WI38 (cell line): ENCODE data around the gene SLC3A2.
"Not testable (repeated sequence)": the region's sequence is repeated elsewhere in the genome, so short reads cannot be mapped to it uniquely, and the experiment has no call there.

Source experiments
- H3K4me3 ChIP-seq: 2 replicates; pipeline ENCODE4 v1.5.1; 2011; ENCODE audit warnings: low read depth, mild to moderate bottlenecking, control low read depth, low read length
- TF ChIP-seq, protein P1 (sequence below): IDR thresholded peaks from 2 replicates; pipeline ENCODE4 v1.5.1; 2012; ENCODE audit warnings: low read depth, mild to moderate bottlenecking, control low read depth, low read length

SLC3A2 gene

GRCh38 chr11:62930666-62931065 is 50.0 kb downstream of the SLC3A2 start:
- no peak overlapping the region for H3K4me3 ChIP-seq
- TF ChIP-seq, protein P1, sequence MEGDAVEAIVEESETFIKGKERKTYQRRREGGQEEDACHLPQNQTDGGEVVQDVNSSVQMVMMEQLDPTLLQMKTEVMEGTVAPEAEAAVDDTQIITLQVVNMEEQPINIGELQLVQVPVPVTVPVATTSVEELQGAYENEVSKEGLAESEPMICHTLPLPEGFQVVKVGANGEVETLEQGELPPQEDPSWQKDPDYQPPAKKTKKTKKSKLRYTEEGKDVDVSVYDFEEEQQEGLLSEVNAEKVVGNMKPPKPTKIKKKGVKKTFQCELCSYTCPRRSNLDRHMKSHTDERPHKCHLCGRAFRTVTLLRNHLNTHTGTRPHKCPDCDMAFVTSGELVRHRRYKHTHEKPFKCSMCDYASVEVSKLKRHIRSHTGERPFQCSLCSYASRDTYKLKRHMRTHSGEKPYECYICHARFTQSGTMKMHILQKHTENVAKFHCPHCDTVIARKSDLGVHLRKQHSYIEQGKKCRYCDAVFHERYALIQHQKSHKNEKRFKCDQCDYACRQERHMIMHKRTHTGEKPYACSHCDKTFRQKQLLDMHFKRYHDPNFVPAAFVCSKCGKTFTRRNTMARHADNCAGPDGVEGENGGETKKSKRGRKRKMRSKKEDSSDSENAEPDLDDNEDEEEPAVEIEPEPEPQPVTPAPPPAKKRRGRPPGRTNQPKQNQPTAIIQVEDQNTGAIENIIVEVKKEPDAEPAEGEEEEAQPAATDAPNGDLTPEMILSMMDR = no peak

GRCh38 chr11:62931499-62932278 is 51.0 kb downstream of the SLC3A2 start:
- TF ChIP-seq, protein P1 = no peak
- H3K4me3 ChIP-seq = no peak overlapping the region

GRCh38 chr11:62933285-62933684 is 52.6 kb downstream of the SLC3A2 start:
- TF ChIP-seq, protein P1 = no peak
- no peak overlapping the region for H3K4me3 ChIP-seq

DNA sequence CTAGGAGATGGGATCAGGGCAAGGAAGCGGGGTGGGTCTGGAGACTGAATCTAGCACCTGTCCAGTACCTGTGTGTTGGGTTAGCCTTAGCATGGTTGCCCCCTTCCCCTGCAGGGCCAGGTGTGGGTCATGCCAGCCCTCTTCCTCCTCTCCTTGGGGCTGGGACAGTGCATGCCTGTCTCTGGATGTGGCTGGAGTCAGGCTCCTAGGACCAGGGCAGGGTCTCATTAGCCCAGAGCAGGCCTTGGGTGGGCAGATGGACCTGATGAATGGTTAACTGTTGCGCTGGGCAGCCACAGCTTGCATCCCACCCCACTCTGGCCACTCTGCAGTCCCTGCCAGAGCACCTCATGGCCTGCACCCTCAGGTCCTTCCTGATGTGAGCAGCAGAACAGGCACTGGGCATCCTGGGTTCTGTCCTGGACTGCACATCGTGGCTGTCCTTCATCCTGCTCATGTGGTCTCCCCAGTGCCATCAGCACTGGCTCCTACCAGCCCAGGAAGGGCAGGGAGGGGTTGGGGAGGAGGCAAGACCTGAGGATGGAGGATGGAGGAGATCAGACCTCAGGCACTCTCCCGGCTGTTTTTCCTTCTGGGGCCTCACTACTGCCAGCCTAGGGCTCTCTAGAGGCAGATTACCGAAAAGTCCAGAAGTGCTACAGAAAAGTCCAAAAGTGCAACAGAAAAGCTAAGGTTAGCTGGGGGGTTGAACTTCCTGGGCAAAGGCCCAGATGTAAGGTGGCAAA is 53.2 kb downstream of the SLC3A2 start:
- TF ChIP-seq, protein P1 = no peak
- H3K4me3 ChIP-seq = no peak overlapping the region

- H3K4me3 ChIP-seq = no peak overlapping the region
- TF ChIP-seq, protein P1 = no peak
Measured at GRCh38 chr11:62934496-62934785, 53.7 kb downstream of the SLC3A2 start.

DNA sequence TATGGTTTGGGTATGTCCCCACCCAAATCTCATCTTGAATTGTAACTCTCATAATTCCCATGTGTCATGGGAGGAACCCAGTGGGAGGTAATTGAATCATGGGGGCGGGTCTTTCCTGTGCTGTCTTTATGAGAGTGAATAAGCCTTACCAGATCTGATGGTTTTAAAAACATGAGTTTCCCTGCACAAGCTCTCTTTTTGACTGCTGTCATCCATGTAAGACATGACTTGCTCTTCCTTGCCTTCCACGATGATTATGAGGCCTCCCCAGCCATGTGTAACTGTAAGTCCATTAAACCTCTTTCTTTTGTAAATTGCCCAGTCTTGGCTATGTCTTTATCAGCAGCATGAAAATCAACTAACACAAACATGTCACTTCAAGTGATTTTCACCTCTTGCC is 56.8 kb downstream of the SLC3A2 start:
- not testable (repeated sequence) for H3K4me3 ChIP-seq
